Stimulated activated naive CD4-positive, alpha-beta T cell treated with Interleukin-2 at 50 U/mL for 16 hours (primary cell): ENCODE data around the gene HLA-DOB.

ENCODE experiments used
- DNase-seq: peaks from one replicate; lab custom pipeline; 2025; lab: John Stamatoyannopoulos, UW

The HLA-DOB gene

DNA sequence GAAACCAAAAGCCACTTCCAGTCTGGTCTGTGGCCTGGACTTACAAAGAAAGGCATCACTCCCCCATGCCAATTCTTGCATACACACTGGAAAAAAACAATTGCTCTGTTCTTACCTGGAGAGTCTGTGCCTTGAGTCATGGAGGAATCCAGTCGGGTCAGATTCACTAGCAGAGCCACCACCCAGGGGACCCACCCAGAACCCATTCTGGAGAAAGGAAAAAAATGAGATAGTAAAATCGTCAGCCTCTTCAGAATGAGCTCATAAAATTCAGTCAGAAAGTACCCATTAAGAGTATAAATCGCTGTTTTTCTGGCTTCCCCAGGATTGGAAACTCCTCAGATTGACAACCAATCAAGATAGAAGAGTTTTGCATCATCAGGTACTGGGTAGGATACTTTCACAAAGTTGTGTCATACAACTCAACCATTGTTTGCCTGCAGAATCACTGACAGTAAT is at the start of gene HLA-DOB:
Gene HLA-DOB (minus strand): TSS at position 257 of the 459 bp plus-strand sequence. CDS start 51 bp downstream, at position 206.
- no peak for DNase-seq

DNA sequence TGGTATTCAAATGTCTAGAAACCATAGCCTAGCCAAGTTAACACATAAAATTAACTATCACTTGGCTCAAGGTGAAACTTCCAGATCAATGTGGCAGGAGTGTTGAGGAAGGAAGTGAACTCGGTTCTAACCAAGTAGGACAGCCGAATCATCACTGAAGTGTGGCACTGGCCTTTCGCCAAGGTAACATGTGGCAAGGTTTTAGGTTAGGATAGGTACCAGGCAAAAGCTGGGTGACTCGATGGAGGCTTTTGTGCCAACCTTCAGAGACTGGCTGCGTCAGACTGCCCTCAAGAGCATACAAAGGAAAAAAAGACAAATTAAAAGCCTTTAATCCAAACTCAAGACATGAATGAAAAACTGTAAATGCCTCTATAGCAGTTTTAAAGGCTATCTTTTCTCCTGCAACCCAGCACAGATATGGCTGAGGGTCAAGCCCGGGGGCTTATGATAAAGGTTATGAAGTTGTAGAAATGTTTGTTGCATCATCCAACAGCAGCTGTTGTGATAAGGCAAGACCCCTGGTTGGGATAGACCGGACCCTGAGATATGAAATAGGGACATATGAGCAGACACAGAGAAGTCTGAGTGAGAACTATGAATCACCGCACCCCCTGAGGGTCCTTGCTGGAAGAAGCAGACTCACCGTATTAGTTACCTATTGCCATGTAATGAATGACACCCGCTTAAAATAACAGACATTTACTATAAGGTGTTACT is 49.1 kb upstream of the HLA-DOB start:
- no peak for DNase-seq

DNA sequence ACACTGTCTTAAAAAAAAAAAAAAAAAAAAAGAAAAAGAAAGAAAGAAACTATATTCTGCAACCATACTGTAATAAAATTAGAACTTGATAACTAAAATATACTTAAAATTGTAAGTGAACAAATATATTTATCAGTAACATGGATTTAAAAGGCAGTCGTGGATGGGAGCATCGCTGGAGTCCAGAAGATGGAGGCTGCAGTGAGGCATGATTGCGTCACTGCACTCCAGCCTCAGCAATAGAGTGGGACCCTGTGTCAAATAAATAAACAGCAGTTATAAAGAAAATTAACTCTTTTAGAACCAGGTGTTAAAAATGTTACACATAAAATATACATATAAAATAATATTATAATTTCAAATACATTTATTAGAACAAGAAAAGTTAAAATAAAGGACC is 45.9 kb upstream of the HLA-DOB start:
- no peak for DNase-seq

DNA sequence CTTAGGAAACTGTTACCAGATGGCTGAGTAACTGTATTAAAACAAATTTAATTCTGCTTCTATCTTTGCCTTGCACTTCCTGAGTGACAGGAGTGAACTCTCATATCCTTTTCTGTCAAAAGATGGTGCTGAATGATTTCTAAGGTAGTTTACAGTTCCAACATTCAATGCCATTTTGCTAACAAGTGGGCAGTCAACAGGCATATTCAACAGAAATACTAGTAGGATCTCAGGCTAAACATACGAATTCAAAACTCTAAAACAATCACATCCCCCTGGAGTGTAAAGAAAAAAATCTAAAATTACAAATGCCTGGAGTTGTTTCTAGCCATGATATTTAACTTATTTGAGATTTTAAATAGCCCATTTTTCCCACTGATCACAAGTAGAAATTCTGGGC is 43.9 kb upstream of the HLA-DOB start:
- no peak for DNase-seq

DNA sequence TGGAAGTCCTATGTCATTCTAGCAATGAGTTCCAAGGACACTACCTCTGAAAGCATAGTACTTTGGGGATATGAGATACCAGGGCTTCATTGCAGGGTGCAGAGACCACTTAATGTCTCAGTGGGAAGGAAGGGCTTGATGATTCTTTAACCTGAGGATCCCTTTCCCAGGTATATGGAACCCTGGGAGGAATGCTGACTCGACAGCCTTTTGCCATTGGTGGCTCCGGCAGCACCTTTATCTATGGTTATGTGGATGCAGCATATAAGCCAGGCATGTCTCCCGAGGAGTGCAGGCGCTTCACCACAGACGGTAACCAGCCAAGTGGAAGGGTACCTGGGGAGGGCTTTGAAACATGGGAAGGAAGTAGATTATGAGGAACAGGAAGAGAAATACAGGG is 41.4 kb upstream of the HLA-DOB start:
- no peak for DNase-seq

DNA sequence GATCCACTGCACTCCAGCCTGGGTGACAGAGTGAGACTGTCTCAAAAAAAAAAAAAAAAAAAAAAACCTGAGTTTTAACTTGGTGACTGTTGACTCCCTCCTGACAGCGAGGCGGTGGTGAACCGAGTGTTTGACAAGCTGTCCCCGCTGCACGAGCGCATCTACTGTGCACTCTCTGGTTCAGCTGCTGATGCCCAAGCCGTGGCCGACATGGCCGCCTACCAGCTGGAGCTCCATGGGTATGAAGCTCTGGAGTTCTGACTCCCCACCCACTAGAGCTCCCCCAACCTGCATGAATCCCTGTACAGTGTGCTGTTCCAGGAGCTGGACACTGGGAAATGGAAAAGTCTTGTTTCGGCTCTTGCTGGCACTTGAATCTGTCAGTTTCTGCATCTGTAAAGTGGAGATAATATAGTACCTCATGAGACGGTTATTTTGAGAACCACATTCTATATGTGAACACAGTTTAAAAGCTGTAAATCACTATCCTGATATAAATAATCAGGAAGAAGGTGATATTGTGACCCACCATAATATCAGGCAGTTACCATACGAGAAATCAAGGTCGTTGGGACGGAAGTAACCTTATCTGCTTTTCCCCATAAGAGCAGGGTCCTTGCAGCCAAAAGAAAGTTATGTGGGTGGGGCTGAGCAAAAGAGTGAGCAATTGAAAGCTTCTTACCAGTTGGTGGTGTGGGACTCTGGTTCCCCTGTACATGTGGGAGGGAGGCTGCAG is 40.5 kb upstream of the HLA-DOB start:
- no peak for DNase-seq

DNA sequence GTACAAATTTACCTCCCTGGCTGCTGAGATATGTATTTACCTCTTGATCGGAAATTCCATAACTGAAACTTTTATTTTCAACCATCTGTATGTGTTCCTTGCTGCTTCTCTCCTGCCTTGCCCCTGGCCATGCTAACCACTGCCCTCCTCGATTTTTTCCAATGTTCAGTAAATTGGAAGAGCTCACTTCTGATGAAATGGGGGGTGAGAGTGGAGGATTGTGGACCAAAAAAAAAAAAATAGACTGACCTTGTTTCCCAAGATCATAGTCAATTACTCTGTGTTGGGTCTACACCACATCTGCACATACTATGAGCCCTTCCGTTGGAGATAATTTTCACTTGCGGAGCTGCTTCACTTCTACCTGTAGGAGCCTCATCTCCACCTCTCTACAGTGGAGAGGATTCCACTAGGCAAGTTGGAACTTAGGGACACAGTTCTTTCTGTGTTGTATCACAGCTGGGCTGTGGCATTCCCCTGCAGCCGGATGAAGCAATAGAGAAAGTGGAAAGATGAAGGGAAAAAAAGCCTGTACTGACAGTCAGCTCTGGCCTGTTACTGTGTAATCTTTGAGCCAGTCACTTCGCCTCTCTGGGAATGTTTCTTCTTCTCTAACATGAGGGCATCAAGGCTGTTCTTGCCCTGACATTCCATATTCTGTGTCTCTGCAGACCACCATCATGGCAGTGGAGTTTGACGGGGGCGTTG is 38.8 kb upstream of the HLA-DOB start:
- no peak for DNase-seq

DNA sequence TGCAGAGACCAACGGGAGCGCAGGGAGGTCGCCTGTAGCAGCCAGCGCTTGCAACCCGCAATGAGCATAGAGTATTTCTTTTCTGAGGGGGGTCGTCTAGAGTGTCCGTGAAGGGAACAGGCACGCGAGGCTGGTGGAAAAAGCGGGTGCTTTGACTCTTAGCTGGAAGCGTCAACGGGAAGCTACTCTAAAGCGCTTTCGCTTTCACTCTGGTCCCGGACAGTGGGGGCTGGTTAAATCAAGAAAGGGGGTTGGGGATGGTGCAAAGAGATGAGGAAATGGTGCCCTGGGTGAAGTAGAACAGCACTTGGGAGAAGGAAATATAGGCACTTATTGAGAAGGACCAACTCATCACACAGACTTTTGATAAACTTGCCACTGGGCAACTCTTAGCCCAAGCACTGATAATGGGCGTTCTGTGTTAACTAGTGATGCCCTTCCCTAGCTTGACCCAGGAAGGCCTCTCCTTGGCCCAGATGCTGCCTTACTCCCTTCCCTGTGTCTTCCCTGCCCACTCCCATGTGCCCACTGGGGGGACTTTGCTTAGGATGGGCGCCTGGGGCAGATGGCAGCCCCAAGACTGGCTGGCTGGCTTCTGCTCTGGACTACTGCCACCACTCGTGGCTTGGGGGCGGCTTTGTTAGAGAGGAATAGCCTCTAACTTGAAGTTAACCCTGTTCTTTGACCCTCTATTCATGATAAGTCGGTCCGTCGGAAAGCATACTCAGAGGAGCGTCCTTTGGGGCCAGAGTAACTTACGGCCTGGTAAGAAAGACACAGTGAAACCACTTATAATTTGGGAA is 37.8 kb upstream of the HLA-DOB start:
- peak; percentile 53 for DNase-seq

DNA sequence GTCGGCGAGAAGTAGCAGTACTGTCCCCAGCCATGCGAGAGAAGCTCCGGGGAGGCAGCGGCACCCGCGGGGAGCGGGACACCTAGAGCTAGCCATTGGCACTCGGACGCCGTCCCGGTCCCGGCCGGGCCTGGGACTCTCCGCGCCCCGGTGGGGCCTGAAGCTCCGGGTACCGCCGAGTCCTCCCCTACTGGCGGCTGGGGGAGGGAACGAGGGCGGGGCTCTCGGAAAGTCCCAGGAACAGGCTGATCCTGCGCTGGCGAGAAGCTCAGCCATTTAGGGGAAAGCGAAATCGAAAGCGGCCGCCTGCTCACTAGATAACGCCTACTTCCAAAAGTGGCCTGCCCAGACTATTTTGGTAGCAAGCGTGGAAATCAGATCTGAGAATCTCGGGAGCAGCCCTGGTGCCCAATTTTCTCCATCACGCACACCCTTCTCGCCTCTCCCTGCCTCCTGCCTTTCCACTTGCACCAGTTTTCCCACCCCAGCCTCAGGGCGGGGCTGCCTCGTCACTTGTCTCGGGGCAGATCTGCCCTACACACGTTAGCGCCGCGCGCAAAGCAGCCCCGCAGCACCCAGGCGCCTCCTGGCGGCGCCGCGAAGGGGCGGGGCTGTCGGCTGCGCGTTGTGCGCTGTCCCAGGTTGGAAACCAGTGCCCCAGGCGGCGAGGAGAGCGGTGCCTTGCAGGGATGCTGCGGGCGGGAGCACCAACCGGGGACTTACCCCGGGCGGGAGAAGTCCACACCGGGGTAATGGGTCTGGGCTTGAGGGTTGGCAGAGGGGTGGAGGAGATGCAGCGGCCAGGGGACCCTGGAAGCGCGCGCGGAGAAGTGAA is 37.0 kb upstream of the HLA-DOB start, which contains the start of the genes PSMB9 and TAP1:
Gene PSMB9 (plus strand): TSS at position 652 of the 835 bp plus-strand sequence. CDS start 38 bp downstream, at position 690.
Gene TAP1 (minus strand): TSS at position 164 of the 835 bp plus-strand sequence. CDS start 68 bp downstream, at position 96.
- peak; percentile 99 for DNase-seq

DNA sequence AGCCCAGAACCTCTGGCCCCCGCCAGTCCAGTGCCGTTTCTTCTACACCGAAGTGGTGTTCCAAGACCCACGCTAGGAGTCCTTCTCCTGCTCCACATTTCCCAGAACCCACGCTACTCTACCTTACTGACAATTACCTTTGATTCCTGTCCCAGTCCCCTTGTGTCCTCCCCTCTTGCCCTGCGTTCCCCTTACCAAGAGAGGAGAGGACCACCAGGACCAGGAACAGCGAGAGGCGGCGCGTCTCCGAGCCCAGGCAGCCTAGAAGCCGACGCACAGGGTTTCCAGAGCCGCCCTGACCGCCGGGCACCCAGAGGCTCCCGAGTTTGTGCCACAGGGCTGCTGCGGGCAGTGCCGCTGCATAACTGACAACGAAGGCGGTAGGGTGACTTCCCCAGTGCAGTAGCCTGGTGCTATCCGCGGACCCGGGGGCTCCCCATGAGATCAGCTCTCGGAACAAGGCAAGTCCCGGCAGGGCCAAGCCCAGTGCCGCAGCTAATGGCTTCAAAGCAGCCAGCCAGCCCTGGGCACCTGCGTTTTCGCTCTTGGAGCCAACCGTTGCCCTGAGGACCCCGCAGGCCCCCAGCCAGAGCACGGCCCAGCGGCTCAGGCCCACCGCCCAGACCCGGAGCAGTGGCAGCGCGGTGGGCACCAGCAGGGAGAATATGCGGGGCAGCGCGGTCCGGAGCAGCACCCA is 36.2 kb upstream of the HLA-DOB start:
- peak; percentile 64 for DNase-seq

DNA sequence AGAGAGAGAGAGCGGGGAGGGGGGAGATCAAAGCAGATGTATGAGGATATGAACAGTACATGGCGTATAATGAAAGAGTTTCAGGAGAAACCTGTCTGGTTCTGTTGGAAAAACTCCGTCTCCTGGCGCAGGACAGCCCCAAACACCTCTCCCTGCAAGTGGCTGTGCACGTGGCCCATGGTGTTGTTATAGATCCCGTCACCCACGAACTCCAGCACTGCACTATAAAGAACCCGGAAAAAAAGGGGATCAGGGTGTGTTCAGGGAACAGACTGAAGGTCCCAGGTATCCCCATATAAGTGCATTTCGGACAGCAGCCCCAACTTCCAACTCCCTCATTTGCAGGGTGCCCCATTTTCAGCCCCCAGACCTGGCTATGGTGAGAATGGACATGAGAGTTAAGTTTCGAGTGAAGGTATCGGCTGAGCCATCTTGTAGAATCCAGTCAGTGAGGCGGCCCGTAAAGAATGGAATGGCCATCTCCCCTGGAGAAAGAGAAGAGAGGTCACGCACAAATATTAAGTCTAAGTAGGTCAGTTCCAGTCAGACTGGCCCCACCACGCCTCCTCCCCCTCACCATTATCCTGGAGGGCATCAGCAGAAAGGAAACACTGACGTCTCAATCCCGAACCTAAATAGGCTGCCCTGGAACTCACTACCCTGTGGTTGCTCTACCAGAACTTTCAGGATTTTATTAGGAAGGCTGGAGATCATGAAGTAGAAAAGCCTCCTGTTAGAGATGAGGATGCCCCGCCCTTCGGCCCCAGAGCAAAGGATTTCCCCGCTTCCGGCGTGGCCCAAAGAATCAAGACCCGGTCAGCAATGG is 35.4 kb upstream of the HLA-DOB start:
- peak; percentile 25 for DNase-seq

DNA sequence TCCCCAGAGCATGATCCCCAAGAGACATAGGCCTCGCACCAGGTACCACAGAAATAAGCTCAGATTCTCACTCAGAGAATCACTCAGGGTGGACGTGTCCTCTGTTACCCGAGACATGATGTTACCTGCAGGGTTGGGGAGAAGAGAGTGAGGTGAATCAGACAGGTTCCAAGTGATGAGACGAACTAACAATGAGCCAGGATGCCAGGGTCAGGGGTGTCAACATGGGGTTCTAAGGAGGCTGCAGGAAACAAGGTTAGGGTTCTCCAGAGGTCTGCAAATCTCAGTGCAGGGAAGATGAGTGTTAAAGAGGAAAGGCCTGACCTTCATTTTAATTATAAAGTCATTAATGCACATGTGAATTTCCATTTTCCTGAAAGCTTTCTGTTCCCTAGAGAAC is 34.2 kb upstream of the HLA-DOB start:
- no peak for DNase-seq

DNA sequence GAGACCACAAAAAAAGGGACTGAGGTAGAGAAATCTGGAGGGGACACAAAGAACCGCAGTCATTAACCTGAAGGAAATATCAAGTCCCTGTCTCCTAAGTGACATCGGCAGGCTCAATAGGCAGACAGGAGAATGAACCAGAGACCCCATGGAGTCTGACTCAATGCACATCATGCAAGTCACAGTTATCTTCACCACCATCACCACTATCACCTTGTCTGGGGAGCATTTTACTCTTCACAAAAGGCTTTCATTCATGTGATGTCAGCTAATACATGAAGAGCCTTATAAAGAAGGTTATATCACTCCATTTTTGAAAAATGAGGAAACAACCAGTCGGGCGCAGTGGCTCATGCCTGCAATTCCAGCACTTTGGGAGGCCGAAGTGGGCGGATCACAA is 32.3 kb upstream of the HLA-DOB start:
- no peak for DNase-seq

DNA sequence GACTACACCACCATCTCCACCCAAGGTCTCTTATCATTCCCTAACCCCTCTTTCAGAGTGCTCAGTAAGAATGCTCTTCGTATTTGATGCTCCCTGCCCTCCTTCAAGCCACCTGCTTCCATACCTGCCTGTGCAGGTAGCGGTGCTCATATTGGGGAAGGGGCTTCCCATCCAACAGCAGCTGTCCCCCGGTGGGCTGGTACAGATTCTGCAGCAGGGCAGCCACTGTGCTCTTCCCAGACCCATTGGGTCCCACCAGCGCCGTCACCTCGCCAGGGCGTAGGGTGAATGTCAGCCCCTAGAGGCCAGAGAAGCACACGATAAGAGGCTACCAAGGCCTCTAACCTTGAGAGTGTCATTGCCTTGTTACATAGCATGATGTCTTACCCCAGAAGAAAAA is 31.0 kb upstream of the HLA-DOB start:
- DNase-seq: no peak

DNA sequence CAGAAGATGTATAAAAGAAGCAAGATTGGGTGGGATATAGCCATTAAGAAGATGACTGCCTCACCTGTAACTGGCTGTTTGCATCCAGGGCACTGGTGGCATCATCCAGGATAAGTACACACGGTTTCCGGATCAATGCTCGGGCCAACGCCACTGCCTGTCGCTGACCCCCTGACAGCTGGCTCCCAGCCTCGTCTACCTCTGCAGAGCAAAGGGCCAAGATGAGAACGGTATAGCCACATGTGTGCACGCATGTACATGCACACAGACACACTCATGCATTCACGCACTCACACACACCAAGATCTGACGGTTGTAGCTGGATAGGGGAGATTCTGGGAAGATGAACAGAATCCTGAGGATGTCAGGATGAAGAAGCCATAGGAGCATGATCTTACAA is 30.2 kb upstream of the HLA-DOB start:
- DNase-seq: no peak

DNA sequence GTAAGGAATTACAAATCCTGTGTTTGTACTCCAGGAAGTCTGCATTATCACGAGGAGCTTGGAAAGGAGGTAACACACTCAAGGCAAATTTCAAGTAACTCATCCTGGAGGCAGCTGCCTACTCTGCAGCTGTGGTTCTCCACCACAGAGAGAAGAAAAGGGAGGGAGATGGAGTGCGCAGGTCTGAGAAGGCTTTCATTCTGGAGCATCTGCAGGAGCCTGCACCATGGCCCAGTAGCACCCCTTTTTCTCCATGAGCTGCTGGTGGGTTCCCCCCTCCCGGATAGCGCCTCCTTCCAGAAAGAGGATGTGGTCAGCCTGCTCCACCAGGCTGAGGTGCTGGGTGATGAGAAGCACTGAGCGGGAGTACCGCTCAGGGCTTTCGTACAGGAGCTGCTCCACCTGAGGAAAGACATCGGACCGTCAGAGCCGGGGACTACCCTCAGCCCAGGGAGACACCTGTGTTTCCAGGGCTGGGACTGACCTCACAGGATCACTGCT is 28.6 kb upstream of the HLA-DOB start:
- DNase-seq: peak; percentile 42

DNA sequence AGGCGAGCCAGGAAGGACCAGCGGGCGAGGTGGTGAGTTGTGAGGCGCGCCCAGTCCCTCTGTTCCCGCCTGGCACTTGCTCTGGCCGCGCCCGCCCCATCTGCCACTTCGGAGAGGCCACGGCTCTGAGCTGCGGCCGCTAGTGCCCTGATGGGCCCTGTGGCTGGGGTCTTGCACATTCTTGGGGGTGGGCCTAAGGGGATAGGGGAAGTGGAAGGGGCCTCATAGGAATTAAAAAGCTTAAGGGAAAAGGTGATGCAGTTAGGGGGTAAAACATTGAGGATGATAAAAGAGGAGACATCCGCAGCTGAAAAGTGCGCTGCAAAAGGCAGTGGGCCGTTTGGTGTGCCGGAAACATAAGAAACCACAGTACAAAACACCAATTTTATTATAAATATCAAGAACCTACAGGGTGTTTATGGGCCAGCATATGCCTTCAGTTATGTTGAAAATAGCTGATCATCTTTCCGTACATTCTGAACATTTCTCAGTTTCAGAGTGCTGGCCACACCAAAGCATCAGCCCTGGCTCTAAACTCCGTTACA is 28.1 kb upstream of the HLA-DOB start:
- DNase-seq: no peak

DNA sequence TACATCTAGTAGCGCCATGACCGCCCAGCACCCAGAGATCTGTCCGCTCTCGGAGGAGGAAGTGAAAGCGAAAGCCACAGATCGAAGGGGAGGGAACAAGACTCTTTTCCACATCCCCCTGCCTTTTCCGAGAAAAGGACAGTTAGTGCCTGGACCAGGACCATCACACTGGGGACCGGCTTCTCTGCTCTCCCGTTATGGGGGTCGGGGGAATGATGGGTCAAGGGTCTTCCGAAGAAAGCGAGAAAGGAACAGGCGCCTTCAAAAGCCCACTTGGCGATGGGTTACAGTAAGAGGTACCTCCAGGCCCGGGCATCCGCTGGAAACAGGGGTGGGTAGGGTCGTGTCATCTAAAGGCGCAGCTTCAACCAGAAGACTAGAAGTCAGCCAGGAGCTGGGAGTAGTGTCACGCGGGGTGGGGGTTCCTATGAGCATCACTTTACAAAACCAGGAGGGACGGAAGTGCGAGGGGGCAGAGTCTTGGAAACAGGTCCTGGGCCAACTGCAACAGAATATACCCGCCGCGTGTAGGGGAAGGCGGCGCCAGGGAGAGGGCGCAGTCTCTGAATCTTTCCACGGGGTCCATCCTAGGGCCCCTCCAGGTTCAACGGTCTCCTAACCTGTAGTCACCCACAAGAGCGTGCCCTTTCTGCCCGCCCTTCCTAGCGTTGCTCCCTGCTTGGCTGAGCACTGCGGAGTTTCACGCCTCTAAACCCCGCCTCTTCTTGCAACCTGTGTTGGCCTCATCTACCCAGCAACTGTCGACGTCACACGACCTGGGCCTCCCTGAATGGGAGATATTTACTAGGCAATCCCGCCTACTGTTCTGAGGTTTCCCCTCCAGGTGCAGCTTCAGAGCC is 27.4 kb upstream of the HLA-DOB start, which contains the start of gene PSMB8:
Gene PSMB8 (minus strand): TSS at position 69 of the 860 bp plus-strand sequence. CDS start 51 bp downstream, at position 18.
- DNase-seq: peak; percentile 97
